CD4-positive, alpha-beta T cell treated with Interleukin-4 for 1 hour (primary cell): ENCODE data around the gene GPC6.
"Not testable (repeated sequence)": the region's sequence is repeated elsewhere in the genome, so short reads cannot be mapped to it uniquely, and the experiment has no call there.

Experiments used
- DNase-seq, 2 donors: peaks; one replicate each; pipeline ENCODE4 v3.0.0-alpha.2; 2020 to 2022

The GPC6 gene

DNA sequence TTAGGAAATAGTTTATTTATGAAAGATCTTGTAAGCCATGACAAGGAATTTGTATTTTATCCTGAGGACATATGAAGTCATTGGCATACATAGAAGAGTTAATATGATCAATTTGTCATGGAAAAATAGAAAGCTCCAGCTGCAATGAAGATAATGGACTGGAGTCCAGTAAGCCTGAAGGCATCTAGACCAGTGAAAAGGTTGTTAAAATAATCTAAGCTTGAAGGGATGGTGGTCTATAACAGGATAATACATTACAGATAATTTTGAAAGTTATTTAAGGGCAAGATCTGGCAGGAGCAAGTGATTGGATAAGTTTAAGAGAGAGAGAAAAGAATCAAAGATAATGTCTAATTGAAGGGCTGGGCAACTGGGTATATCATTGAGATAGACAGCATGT lies 224.2 kb downstream of the GPC6 start:
- no peak for DNase-seq

GRCh38 chr13:93454676-93455235 lies 228.1 kb downstream of the GPC6 start:
- DNase-seq, result not testable (repeated sequence)

DNA sequence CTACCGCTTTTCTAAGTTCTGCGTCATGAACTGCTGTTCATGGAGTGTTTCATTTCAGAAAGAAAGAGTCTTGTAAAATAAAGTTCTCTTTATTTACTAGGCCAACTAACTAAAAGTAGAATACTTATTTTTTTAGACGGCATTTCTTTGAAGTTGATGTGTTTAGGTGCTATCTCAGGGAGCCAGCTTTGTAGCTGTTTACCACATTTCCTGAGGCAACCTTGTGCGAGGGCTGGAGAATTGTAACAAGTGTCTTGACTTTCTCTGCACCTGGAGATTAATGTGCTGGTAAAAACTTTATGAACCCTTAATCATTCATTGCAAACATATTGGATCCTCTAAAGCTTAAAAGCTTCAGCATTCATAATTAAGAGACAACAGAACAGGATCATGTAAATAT lies 229.3 kb downstream of the GPC6 start:
- DNase-seq, result no peak

- DNase-seq, result no peak
These were observed 233.4 kb downstream of the GPC6 start for GRCh38 chr13:93460005-93460404.

DNA sequence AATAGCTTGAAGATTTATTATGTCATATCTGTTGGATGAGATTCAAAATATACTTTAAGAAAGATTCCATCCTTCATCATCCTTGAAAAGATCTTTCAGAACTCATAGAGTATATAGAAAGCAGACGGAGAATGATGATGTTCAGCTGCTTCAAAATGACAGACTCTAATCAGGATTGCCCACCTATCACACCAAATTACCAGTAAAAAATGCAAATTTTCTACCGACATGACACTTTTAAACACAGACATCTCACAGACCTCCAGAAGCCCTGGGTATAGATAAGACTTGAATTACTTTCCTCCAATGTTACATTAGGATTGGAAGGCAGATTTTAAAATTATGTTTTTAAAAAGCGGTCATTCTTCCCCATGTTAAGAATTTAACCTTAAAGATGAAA lies 235.5 kb downstream of the GPC6 start:
- DNase-seq, result no peak

DNA sequence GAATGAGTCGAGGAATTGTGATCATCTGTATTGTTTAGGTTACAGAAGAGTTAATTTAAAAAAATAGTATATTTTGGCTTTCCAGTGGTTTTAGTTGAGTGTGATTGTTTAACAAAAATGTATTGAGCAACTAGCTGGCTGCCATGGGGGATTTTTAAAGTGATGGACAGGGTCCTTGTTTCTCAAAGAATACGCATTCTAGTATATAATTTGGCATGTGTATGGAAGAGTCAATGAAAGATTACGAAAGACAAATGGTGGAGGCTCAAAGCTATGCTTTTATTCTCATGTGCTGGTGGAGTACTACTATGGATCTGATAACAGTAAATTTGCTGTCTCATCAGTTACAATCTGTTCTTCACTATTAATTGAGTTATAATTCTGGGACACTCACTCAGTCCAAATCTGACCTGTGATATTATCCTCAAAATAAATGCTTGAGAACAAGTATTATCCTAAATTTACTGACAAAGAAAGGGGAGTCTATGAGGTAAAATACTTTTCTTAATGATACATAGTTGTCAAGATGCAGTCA lies 240.0 kb downstream of the GPC6 start:
- no peak for DNase-seq

- DNase-seq, result no peak
These were observed 240.6 kb downstream of the GPC6 start for GRCh38 chr13:93467175-93467574.

DNA sequence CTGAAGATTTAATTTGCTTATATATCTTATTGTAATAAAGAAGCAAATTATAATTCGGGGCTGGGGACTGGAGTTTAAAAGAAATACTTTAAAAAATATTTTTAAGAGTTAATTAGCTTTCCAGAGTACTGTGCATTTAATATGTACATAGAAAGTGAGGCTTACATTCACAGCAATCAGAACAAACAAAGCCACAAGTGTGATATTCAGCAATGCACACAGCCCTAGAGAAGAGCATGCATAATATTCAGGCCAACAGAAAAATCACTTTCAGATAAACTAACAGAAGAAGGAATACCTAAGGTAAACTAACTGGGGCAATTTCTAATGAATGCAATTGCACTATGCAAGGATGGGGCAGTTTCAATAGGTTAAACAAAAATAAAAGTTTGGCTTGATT lies 241.8 kb downstream of the GPC6 start:
- no peak for DNase-seq

- DNase-seq, result no peak
These were observed 245.7 kb downstream of the GPC6 start for GRCh38 chr13:93472296-93472695.

GRCh38 chr13:93472814-93473296 lies 246.2 kb downstream of the GPC6 start:
- DNase-seq, result no peak

- no peak for DNase-seq
These were observed 247.0 kb downstream of the GPC6 start for GRCh38 chr13:93473441-93474270.

DNA sequence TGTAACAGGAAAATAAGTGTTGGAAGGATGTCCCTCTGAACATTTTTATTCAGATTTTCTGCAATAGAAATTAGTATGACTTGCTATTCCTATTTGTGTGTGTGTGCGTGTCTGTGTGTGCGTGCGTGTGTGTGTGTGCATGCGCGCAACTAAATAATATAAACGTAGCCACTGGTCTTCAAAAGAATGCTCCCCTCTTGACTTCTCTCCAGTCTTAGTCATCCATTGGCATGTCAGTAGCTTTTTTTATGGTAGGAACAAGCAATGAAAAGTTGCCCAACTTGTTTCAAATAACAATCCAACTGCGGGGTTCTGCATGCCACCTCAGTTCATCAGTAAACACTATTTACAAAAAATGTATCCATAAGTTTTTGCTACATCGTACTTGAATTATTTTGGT lies 249.6 kb downstream of the GPC6 start:
- DNase-seq, result no peak

GRCh38 chr13:93477238-93477637 lies 250.6 kb downstream of the GPC6 start:
- DNase-seq, result no peak

GRCh38 chr13:93480553-93481106 lies 254.0 kb downstream of the GPC6 start:
- DNase-seq, result no peak

GRCh38 chr13:93496117-93496516 lies 269.5 kb downstream of the GPC6 start:
- DNase-seq, result not testable (repeated sequence)

- DNase-seq, result no peak
These were observed 270.5 kb downstream of the GPC6 start for GRCh38 chr13:93496985-93497673.

DNA sequence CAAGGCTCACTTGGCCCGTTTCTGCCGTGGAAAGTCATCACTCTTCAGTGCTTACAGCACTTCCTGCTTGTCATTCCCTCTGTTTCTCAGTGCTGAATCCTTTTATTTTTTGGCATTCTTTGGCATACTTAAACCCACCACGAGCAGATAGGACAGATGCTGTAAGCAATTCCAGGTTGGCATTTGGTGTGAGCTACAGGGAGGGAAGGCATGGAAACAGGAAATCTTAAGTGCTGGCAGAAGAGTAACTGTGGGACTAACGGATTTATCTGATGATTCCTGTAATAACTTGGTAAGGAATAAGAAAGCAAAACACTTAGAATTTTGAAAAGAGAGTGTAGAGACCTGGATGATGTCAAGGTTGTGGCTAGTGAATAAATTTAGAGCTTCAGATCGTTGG lies 273.4 kb downstream of the GPC6 start:
- DNase-seq, result no peak

DNA sequence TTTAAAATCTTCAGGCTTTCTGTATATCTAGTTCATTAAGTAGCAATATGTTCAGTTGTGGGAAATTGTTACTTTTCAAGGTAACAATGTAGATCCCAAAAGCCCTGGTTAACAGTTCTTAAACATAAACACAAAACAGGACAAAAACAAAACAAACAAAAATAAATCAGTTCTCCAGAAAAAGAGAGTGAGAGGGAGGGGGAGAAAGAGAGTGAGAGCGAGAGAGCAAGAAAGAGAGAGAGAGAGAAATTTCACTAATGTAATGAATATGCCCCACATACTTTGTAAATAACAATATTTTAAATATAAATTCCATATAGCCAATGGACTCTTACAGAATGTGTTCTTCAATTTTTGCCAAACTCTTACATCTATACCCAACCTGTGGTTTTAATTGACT lies 275.5 kb downstream of the GPC6 start:
- DNase-seq, result no peak

DNA sequence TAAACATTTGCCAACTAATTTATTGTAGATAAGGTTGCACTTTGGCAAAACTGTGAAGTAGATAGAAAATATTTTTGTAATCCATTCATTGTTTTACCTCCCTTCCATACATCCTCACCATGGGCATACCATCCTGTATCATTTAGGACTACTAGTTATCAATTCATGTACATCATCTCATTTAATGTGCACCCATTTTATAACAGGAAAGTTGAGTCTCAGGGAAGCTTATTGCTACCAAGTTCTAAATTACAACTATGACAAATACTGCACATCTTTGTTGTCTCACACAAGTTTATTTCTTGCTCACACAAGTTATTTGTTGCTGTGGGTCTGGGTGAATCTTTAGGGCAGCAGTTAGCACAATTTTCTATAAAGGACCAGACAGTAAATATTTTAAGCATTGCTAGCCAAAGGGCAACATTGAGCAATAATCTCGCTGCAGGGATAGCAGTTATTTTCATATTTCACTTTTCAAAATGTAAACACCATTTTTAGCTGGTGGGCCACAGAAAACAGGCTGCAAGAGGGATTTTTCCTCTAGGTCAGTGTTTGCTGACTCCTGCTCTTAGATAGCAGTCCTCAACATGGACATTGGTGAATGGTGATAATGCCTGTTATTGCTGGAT lies 276.5 kb downstream of the GPC6 start:
- DNase-seq, result no peak

DNA sequence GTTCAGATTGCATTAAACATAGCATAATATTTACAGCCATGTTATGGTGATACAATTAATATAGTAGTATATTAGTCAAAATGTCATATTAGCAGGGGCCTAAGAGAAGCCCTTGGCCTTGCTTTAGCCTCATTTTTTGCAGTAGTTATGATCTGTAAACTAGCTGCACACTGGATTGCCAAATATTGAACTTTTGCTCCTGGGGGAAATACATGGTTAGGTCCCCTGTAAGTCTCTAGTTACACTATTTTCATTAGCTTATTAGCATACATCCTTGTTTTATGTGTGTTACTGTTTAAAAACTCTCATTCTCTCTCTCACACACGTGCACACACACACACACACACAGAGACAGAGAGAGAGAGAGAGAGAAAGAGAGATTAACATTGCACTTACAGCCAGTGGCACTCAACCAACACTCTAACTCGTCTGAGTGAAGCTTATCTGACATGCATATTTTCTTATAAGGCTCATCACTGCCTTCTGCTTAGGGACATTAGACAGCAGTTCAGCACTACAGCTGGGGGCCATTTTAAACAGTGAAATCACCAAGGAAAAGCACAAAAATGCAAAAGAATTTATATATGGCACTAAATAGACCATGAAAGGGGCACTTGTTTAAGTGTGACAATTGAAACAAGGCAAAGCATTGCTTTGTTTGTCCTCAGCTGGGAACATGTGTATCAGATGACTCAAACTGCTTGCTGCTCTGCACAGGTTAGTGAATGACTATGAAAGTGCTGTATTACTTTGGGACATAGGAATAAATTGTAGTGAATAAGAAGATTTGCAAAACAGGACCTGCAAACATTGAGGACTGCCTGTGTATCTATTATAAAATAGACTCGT lies 278.7 kb downstream of the GPC6 start:
- DNase-seq, result no peak

DNA sequence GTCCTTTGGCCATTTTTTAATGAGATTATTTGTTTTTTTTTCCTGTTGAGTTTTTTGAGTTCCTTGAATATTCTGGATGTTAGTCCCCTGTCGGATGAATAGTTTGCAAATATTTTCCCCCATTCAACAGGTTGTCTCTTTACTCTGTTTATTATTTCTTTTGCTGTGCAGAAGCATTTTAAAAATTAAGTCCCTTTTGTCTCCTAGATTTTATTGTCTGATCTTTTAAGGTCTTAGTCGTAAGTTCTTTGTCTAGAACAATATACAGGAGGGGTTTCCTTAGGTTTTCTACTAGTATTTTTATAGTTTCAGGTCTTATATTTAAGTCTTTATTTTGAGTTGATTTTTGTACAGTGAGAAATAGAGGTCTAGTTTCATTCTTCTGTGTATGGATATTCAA lies 284.4 kb downstream of the GPC6 start:
- no peak for DNase-seq

GRCh38 chr13:93515267-93515666 lies 288.7 kb downstream of the GPC6 start:
- no peak for DNase-seq
